SK-N-SH treated with all-trans-retinoic acid at 6 μM for 48 hours (cell line): ENCODE results near the gene PALS2.

Experiments used
- ATAC-seq: fragments of 200-7000 bp; cut with Tn5 transposase; 3 replicates; pipeline ENCODE4 v1.9.1; 2020; ENCODE audit warnings: mild to moderate bottlenecking, moderate library complexity
- ARNTL ChIP-seq: fragments of 450-650 bp; formaldehyde crosslinking; IDR thresholded peaks from 2 replicates; pipeline ENCODE4 v1.5.0; 2020; ENCODE audit warnings: low read depth, mild to moderate bottlenecking, moderate library complexity, borderline replicate concordance
- BACH2 ChIP-seq: fragments of 250-450 bp; sonication (Bioruptor Pico); IDR thresholded peaks from 2 replicates; pipeline ENCODE4 v1.9.0; 2021; ENCODE audit warnings: mild to moderate bottlenecking, borderline replicate concordance
- CSRNP3 ChIP-seq: fragments of 250-450 bp; sonication (Bioruptor Pico); IDR thresholded peaks from 2 replicates; pipeline ENCODE4 v1.5.1; 2021; ENCODE audit warnings: mild to moderate bottlenecking, moderate library complexity
- ESRRG ChIP-seq: fragments of 250-450 bp; sonication (Bioruptor Pico); IDR thresholded peaks from 2 replicates; pipeline ENCODE4 v1.6.1; 2021; ENCODE audit warnings: mild to moderate bottlenecking
- GLIS3 ChIP-seq: fragments of 250-450 bp; sonication (Bioruptor Pico); IDR thresholded peaks from 2 replicates; pipeline ENCODE4 v1.5.0; 2020; ENCODE audit warnings: mild to moderate bottlenecking, moderate library complexity
- ISL1 ChIP-seq: fragments of 250-450 bp; sonication (Bioruptor Pico); IDR thresholded peaks from 2 replicates; pipeline ENCODE4 v2.1.2; 2022; ENCODE audit warnings: mild to moderate bottlenecking, moderate library complexity
- OSR1 ChIP-seq: fragments of 250-450 bp; sonication (Bioruptor Pico); IDR thresholded peaks from 2 replicates; pipeline ENCODE4 v1.8.0; 2022; ENCODE audit warnings: moderate library complexity, mild to moderate bottlenecking, inconsistent platforms
- POU6F1 ChIP-seq: fragments of 250-450 bp; sonication (Bioruptor Pico); IDR thresholded peaks from 2 replicates; pipeline ENCODE4 v1.8.0; 2021; ENCODE audit warnings: low read depth, mild to moderate bottlenecking, moderate library complexity, borderline replicate concordance
- PPARA ChIP-seq: fragments of 250-450 bp; sonication (Bioruptor Pico); IDR thresholded peaks from 2 replicates; pipeline ENCODE4 v1.5.0; 2020; ENCODE audit warnings: mild to moderate bottlenecking, borderline replicate concordance
- SNAI2 ChIP-seq: fragments of 250-450 bp; sonication (Bioruptor Pico); IDR thresholded peaks from 2 replicates; pipeline ENCODE4 v1.5.0; 2020; ENCODE audit warnings: mild to moderate bottlenecking, moderate library complexity
- TCF4 ChIP-seq: fragments of 250-450 bp; sonication (Bioruptor Pico); IDR thresholded peaks from 2 replicates; pipeline ENCODE4 v1.8.0; 2021; ENCODE audit warnings: mild to moderate bottlenecking, moderate library complexity, borderline replicate concordance
- TOX ChIP-seq: fragments of 250-450 bp; sonication (Bioruptor Pico); IDR thresholded peaks from 2 replicates; pipeline ENCODE4 v1.8.0; 2021; ENCODE audit warnings: mild to moderate bottlenecking, moderate library complexity, borderline replicate concordance
- TSHZ2 ChIP-seq: fragments of 250-450 bp; sonication (Bioruptor Pico); IDR thresholded peaks from 2 replicates; pipeline ENCODE4 v1.5.0; 2020; ENCODE audit warnings: mild to moderate bottlenecking, moderate library complexity
- ZC3H10 ChIP-seq: fragments of 250-450 bp; sonication (Bioruptor Pico); IDR thresholded peaks from 2 replicates; pipeline ENCODE4 v1.5.1; 2021; ENCODE audit warnings: mild to moderate bottlenecking, moderate library complexity
- ZFP3 ChIP-seq: fragments of 250-450 bp; sonication (Bioruptor Pico); IDR thresholded peaks from 2 replicates; pipeline ENCODE4 v1.5.0; 2020; ENCODE audit warnings: mild to moderate bottlenecking, moderate library complexity
- ZFP30 ChIP-seq: fragments of 450-650 bp; formaldehyde crosslinking; IDR thresholded peaks from 2 replicates; pipeline ENCODE4 v1.5.0; 2022; ENCODE audit warnings: mild to moderate bottlenecking, moderate library complexity
- ZNF565 ChIP-seq: fragments of 450-650 bp; formaldehyde crosslinking; conservative IDR thresholded peaks from 2 replicates; pipeline ENCODE4 v1.5.0; 2020; ENCODE audit warnings: low read depth, mild to moderate bottlenecking, moderate library complexity
- ZNF70 ChIP-seq: fragments of 450-650 bp; formaldehyde crosslinking; IDR thresholded peaks from 2 replicates; pipeline ENCODE4 v1.5.0; 2020; ENCODE audit warnings: mild to moderate bottlenecking, moderate library complexity
- ZNF8 ChIP-seq: fragments of 450-650 bp; formaldehyde crosslinking; IDR thresholded peaks from 2 replicates; pipeline ENCODE4 v1.5.0; 2020; ENCODE audit warnings: mild to moderate bottlenecking, moderate library complexity
- TF ChIP-seq, protein P1 (sequence below): fragments of 250-450 bp; sonication (Bioruptor Pico); IDR thresholded peaks from 2 replicates; pipeline ENCODE4 v1.5.1; 2020; ENCODE audit warnings: low read depth, mild to moderate bottlenecking, moderate library complexity

The PALS2 gene

GRCh38 chr7:24573554-24574338 lies 494 bp downstream of the PALS2 start:
- peak; percentile 71 for ATAC-seq
- 0 out of 2 replicates have a peak, but pooled peaks have one; percentile 29 for TF ChIP-seq ZFP3 (CRISPR knock-in tag)
- no peak for TF ChIP-seq PPARA (CRISPR knock-in tag)
- TF ChIP-seq, protein P1, sequence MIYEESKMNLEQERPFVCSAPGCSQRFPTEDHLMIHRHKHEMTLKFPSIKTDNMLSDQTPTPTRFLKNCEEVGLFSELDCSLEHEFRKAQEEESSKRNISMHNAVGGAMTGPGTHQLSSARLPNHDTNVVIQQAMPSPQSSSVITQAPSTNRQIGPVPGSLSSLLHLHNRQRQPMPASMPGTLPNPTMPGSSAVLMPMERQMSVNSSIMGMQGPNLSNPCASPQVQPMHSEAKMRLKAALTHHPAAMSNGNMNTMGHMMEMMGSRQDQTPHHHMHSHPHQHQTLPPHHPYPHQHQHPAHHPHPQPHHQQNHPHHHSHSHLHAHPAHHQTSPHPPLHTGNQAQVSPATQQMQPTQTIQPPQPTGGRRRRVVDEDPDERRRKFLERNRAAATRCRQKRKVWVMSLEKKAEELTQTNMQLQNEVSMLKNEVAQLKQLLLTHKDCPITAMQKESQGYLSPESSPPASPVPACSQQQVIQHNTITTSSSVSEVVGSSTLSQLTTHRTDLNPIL (CRISPR knock-in tag) = no peak

GRCh38 chr7:24574386-24574785 lies 1.1 kb downstream of the PALS2 start:
- TF ChIP-seq ZNF8 (CRISPR knock-in tag) (no peak), CSRNP3 (CRISPR knock-in tag) (no peak), TOX (no peak)
- peak; percentile 10 for ATAC-seq

DNA sequence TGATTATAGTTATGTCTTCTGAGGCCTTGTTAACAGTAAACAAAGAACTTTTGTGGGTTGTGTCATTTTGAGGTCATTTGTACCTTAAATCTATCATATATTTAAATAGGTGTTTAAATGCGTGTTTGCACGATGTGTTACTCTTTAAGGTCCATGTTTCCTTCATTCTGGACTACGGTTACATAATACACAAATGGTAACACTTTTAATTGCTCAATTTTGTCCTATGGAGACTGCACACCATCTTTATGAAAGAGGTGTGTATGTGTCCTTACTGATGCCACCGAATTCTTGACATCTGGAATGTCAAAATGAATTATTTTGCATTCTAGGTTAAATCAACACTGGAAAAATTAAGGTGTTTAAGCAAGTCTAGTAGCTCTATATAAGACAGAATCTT lies 1.7 kb downstream of the PALS2 start:
- TF ChIP-seq ZFP3 (CRISPR knock-in tag) (no peak), POU6F1 (CRISPR knock-in tag) (no peak), TCF4 (CRISPR knock-in tag) (no peak), ISL1 (CRISPR knock-in tag) (no peak), ZFP30 (CRISPR knock-in tag) (no peak), TOX (no peak), PPARA (CRISPR knock-in tag) (no peak), ZNF8 (CRISPR knock-in tag) (no peak), SNAI2 (CRISPR knock-in tag) (no peak), BACH2 (CRISPR knock-in tag) (no peak), ZNF565 (CRISPR knock-in tag) (no peak), TSHZ2 (CRISPR knock-in tag) (no peak), ESRRG (CRISPR knock-in tag) (no peak), OSR1 (CRISPR knock-in tag) (no peak), CSRNP3 (CRISPR knock-in tag) (no peak), ARNTL (CRISPR knock-in tag) (no peak), ZC3H10 (CRISPR knock-in tag) (no peak), ZNF70 (no peak), GLIS3 (CRISPR knock-in tag) (no peak)
- TF ChIP-seq, protein P1 (CRISPR knock-in tag) = no peak
- ATAC-seq = no peak
